ENCODE data around the gene FOXP1. TPM values are rescaled to one million over a fixed set of nuclear protein-coding genes. Genes with fewer than 3 reads are reported as not detected.

Gene FOXP1
- total RNA-seq, 1 experiment from 2014 or later, result 2.9 TPM

- in situ Hi-C loops (cut with HindIII; ENCODE audit: low pct_unique_long_range_greater_than_20kb, low sequenced_read_pairs), result no loop called here
- BruUV-seq (replicated peaks), result no TSS peak
- H3K27ac ChIP-seq (ENCODE audit: low read length), result no peak overlapping the region
- intact Hi-C loops (cut with micrococcal nuclease; ENCODE audit: unreplicated experiment), result no loop called here
- no peak for DNase-seq (ENCODE audit: low read depth, low spot score)
- no peak for TF ChIP-seq POLR2AphosphoS5 (IDR thresholded peaks at IDR 0.05; ENCODE audit: low read depth, low read length)
- TF ChIP-seq CTCF (IDR thresholded peaks at IDR 0.05), result no peak
- no peaks in the 10 kb centered on the region for H3K9me3 ChIP-seq (ENCODE audit: control insufficient read depth, insufficient read depth, low read depth, low read length)
- H3K4me3 ChIP-seq (ENCODE audit: low read depth in 2 of 2, low read length in 2 of 2), result no peak overlapping the region
- H3K36me3 ChIP-seq (ENCODE audit: control insufficient read depth, insufficient read depth, low read length), result no peaks in the 10 kb centered on the region
- no peak for ATAC-seq
- ChIA-PET CTCF (no interaction called here), POLR2A (no interaction called here)
- no peaks in the 10 kb centered on the region for H3K4me1 ChIP-seq (ENCODE audit: control insufficient read depth, insufficient read depth, low read length)
- no peaks in the 10 kb centered on the region for H3K27me3 ChIP-seq (ENCODE audit: control insufficient read depth, insufficient read depth, low read length)
Measured at GRCh38 chr3:71564361-71564760, 19.2 kb downstream of the FOXP1 start.

DNA sequence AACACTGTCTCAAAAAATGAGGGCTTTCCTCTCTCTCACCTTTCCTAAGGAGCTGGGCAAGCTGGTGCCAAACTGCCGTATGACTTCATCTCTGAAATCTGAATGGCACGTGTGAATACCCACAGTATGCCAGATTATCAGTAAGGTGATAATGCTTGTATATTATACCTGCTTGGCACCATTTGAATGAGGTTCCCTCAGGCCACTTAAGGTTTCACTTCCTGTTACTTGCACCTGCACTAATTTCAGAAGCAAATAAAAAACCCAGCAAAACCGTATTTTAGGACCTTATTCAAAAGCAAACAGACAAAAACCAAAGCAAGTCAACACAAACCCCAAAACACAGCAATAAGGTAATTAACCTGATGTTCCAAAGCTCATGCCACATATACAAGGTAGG, 19.7 kb downstream of the FOXP1 start:
- ATAC-seq, result no peak
- H3K4me1 ChIP-seq (ENCODE audit: control insufficient read depth, insufficient read depth, low read length), result no peaks in the 10 kb centered on the region
- CTCF ChIA-PET, result no interaction called here
- no peaks in the 10 kb centered on the region for H3K9me3 ChIP-seq (ENCODE audit: control insufficient read depth, insufficient read depth, low read depth, low read length)
- no peaks in the 10 kb centered on the region for H3K27me3 ChIP-seq (ENCODE audit: control insufficient read depth, insufficient read depth, low read length)
- intact Hi-C loops (cut with micrococcal nuclease; ENCODE audit: unreplicated experiment) (no loop called here), in situ Hi-C loops (cut with HindIII; ENCODE audit: low pct_unique_long_range_greater_than_20kb, low sequenced_read_pairs) (no loop called here)
- H3K4me3 ChIP-seq (ENCODE audit: low read depth in 2 of 2, low read length in 2 of 2), result no peak overlapping the region
- no TSS peak for BruUV-seq (replicated peaks)
- POLR2A ChIA-PET, result no interaction called here
- H3K36me3 ChIP-seq (ENCODE audit: control insufficient read depth, insufficient read depth, low read length), result no peaks in the 10 kb centered on the region
- DNase-seq (ENCODE audit: low read depth, low spot score), result no peak
- no peak for TF ChIP-seq SIN3A (IDR thresholded peaks at IDR 0.05; ENCODE audit: borderline replicate concordance, insufficient read depth, low read depth, low read length)
- TF ChIP-seq, protein P1, sequence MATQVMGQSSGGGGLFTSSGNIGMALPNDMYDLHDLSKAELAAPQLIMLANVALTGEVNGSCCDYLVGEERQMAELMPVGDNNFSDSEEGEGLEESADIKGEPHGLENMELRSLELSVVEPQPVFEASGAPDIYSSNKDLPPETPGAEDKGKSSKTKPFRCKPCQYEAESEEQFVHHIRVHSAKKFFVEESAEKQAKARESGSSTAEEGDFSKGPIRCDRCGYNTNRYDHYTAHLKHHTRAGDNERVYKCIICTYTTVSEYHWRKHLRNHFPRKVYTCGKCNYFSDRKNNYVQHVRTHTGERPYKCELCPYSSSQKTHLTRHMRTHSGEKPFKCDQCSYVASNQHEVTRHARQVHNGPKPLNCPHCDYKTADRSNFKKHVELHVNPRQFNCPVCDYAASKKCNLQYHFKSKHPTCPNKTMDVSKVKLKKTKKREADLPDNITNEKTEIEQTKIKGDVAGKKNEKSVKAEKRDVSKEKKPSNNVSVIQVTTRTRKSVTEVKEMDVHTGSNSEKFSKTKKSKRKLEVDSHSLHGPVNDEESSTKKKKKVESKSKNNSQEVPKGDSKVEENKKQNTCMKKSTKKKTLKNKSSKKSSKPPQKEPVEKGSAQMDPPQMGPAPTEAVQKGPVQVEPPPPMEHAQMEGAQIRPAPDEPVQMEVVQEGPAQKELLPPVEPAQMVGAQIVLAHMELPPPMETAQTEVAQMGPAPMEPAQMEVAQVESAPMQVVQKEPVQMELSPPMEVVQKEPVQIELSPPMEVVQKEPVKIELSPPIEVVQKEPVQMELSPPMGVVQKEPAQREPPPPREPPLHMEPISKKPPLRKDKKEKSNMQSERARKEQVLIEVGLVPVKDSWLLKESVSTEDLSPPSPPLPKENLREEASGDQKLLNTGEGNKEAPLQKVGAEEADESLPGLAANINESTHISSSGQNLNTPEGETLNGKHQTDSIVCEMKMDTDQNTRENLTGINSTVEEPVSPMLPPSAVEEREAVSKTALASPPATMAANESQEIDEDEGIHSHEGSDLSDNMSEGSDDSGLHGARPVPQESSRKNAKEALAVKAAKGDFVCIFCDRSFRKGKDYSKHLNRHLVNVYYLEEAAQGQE (IDR thresholded peaks at IDR 0.05; ENCODE audit: insufficient read depth in 1 of 2, low read depth in 2 of 2, low read length in 1 of 2), result no peak
- TF ChIP-seq TCF7L2 (IDR thresholded peaks at IDR 0.05; ENCODE audit: low read depth, low read length), result no peak
- no peak for TF ChIP-seq POLR2AphosphoS5 (IDR thresholded peaks at IDR 0.05; ENCODE audit: low read depth, low read length)
- TF ChIP-seq CTCF (IDR thresholded peaks at IDR 0.05), result no peak
- no peak overlapping the region for H3K27ac ChIP-seq (ENCODE audit: low read length)

DNA sequence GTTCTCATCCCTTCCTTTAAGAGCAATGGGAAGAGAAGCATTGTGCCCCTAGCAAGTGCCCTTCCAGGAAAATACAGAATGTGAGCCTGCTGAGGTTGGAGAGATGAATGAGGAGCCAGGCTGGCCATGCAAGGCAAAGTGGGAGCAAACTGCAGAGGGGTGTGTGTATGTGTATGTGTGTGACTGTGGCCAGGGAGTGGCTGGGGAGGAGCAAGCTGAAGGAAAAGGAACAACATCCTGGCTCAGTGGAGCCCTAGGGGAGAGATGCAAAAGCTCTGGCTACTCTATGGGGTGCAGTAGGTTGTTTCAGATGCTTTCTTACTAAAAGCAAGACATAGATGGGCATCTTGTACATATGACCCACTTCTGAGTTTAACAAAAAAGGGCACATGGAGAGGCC, 20.6 kb downstream of the FOXP1 start:
- H3K4me1 ChIP-seq (ENCODE audit: control insufficient read depth, insufficient read depth, low read length), result no peaks in the 10 kb centered on the region
- no peak overlapping the region for H3K27ac ChIP-seq (ENCODE audit: low read length)
- intact Hi-C loops (cut with micrococcal nuclease; ENCODE audit: unreplicated experiment) (no loop called here), in situ Hi-C loops (cut with HindIII; ENCODE audit: low pct_unique_long_range_greater_than_20kb, low sequenced_read_pairs) (no loop called here)
- ChIA-PET POLR2A (no interaction called here), CTCF (no interaction called here)
- BruUV-seq (replicated peaks), result no TSS peak
- no peaks in the 10 kb centered on the region for H3K36me3 ChIP-seq (ENCODE audit: control insufficient read depth, insufficient read depth, low read length)
- H3K4me3 ChIP-seq (ENCODE audit: low read depth in 2 of 2, low read length in 2 of 2), result no peak overlapping the region
- no peak for TF ChIP-seq POLR2AphosphoS5 (IDR thresholded peaks at IDR 0.05; ENCODE audit: low read depth, low read length)
- TF ChIP-seq SIN3A (IDR thresholded peaks at IDR 0.05; ENCODE audit: borderline replicate concordance, insufficient read depth, low read depth, low read length), result no peak
- no peak for TF ChIP-seq TCF7L2 (IDR thresholded peaks at IDR 0.05; ENCODE audit: low read depth, low read length)
- TF ChIP-seq CTCF (IDR thresholded peaks at IDR 0.05), result no peak
- TF ChIP-seq, protein P1 (IDR thresholded peaks at IDR 0.05; ENCODE audit: insufficient read depth in 1 of 2, low read depth in 2 of 2, low read length in 1 of 2), result no peak
- H3K27me3 ChIP-seq (ENCODE audit: control insufficient read depth, insufficient read depth, low read length), result no peaks in the 10 kb centered on the region
- no peak for DNase-seq (ENCODE audit: low read depth, low spot score)
- no peak for ATAC-seq
- H3K9me3 ChIP-seq (ENCODE audit: control insufficient read depth, insufficient read depth, low read depth, low read length), result no peaks in the 10 kb centered on the region

Data from Panc1 (cell line).